Astrocyte (in vitro differentiated cells and primary cell): ENCODE data around the gene HAGHL.

Experiments used
- EZH2 ChIP-seq: IDR thresholded peaks from 2 replicates; pipeline ENCODE4 v1.6.1; 2012; ENCODE audit warnings: mild to moderate bottlenecking, low read length, inconsistent platforms; ENCODE audit not compliant: insufficient read depth
- TF ChIP-seq, protein P1 (sequence below): IDR thresholded peaks from 2 replicates; pipeline ENCODE4 v1.5.1; 2011; ENCODE audit warnings: low read depth, mild to moderate bottlenecking, inconsistent platforms, low read length, moderate library complexity; ENCODE audit not compliant: insufficient read depth

DNA sequence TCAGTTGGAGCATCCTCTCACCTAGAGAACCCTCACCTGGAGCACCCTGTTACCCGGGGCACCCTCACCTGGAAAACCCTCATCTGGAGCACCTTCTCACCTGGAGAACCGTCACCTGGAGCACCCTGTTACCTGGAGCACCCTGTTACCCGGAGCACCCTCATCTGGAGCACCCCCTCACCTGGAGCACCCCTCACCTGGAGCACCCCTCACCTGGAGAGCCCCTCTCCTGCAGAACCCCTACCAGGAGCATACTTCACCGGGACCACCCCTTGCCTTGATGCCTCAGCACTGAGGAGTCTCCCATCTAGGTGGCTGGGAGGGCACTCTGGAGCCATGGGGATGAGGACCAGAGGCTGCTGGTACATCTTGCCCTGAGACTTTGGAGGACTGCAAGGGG, 17.9 kb upstream of the HAGHL start:
- TF ChIP-seq, protein P1, sequence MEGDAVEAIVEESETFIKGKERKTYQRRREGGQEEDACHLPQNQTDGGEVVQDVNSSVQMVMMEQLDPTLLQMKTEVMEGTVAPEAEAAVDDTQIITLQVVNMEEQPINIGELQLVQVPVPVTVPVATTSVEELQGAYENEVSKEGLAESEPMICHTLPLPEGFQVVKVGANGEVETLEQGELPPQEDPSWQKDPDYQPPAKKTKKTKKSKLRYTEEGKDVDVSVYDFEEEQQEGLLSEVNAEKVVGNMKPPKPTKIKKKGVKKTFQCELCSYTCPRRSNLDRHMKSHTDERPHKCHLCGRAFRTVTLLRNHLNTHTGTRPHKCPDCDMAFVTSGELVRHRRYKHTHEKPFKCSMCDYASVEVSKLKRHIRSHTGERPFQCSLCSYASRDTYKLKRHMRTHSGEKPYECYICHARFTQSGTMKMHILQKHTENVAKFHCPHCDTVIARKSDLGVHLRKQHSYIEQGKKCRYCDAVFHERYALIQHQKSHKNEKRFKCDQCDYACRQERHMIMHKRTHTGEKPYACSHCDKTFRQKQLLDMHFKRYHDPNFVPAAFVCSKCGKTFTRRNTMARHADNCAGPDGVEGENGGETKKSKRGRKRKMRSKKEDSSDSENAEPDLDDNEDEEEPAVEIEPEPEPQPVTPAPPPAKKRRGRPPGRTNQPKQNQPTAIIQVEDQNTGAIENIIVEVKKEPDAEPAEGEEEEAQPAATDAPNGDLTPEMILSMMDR = no peak
- no peak for TF ChIP-seq EZH2
